Measurements from ENCODE around the gene FAM161A.
"Not testable (repeated sequence)": the region's sequence is repeated elsewhere in the genome, so short reads cannot be mapped to it uniquely, and the experiment has no call there.

The FAM161A gene

GRCh38 chr2:61841286-61841685 lies 12.6 kb downstream of the FAM161A start:
- no peak for DNase-seq (ENCODE audit: low read depth in 2 of 3, low spot score in 1 of 3)

DNA sequence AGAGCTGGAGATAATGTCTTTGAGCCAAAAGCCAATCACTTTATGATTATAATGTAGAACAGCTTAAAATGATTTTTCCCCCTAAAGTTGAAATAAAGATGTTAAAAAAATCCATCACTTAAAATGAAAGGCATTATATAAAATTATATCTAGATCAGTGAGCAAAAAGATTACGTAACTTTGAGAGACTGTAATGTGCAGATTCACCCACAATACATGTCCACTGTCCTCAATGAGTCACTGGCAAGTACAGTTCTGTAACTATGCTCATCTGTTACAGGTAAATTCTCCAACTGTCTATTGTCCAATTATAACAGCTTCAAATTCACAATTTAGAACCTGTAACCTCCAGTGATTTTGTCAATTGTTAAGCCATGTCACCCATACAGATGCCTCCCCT lies 19.0 kb downstream of the FAM161A start:
- no peak for DNase-seq (ENCODE audit: low read depth in 2 of 3, low spot score in 1 of 3)

DNA sequence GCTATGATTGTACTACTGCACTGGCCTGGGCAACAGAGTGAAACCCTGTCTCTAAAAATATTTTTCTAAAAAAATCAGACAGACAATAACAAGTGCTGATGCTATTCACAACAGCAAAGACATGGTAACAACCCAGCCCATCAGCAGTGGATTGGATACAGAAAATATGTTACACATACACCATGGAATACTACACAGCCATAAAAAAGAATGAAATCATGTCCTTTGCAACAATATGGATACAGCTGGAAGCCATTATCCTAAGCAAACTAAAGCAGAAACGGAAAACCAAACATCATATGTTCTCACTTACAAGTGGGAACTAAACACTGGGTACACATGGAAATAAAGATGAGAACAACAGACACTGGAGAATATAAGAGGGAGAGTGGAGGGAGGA lies 19.9 kb downstream of the FAM161A start:
- DNase-seq (ENCODE audit: low read depth in 2 of 3, low spot score in 1 of 3): no peak

DNA sequence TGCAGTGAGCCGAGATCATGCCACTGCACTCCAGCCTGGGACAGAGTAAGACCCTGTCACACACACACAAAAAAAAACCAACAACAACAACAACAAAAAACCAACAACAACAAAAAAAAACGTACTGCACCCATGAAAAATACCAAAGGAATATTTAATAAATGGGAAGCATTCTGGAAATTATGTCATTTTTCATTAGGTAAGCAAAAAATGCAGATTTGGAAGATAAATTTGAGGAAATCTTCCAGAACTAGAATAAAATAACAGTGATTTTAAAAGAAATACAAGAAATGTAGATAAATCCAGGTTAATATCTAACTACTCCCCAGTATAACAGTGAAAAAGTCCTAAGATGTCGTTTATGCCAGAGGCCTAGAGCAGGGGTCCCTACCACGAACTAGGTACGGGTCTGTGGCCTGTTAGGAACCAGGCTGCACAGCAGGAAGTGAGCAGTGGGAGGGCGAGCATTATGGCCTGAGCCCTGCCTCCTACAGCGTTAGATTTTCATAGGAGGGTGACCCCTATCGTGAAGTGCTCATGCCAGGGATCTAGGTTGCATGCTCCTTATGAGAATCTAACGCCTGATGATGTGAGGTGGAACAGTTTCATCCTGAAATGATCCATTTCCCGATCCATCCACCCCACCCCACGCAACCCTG lies 21.5 kb downstream of the FAM161A start:
- DNase-seq (ENCODE audit: low read depth in 2 of 3, low spot score in 1 of 3): no peak

DNA sequence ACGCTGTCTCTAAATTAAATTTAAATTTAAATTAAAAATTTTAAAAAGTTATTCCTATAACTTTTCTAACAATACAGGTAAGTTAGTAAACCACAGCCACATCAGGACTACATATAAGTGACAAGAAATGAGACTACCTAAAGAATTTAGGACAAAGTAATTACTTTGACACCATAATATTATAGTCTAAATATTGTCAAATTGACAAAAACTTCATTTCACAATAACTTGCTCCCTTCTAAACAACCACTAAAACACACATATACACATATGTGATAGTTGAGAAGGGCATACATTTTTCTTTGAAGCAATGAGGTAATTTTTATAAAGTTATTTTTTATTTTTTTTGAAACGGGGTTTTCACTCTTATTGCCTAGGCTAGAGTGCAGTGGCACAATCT lies 31.6 kb downstream of the FAM161A start:
- no peak for DNase-seq (ENCODE audit: low read depth in 2 of 3, low spot score in 1 of 3)

- no peak for DNase-seq (ENCODE audit: low read depth in 2 of 3, low spot score in 1 of 3)
Measured at GRCh38 chr2:61816480-61817355, 37.1 kb downstream of the FAM161A start.

DNA sequence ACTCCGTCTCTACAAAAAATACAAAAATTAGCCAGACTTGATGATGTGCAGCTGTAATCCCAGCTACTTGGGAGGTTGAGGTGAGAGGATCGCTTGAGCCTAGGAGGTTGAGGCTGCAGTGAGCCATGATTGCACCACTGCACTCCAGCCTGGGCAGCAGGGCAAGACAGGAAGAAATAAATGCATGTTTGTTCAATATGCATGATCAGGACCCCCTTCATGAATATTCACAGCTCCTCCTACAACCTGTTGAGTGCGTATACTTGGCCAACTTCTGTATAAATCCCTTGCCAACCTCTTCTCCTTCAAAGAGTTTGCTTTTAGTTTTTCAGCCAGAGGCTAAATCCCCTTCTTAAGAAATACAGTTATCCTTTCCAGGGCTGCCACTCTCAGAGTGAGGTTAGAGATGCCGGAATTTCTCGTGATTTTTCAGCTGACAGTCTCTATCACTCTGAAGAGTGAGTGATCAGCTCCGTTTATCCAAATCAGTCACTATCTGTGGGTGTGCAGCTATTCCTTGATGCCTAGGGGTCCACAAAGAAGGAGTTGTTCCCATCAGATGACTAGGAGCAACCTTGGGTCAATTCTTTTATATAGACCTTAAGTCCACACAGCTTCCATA lies 39.2 kb downstream of the FAM161A start:
- DNase-seq (ENCODE audit: low read depth in 2 of 3, low spot score in 1 of 3): no peak

- DNase-seq (ENCODE audit: low read depth in 2 of 3, low spot score in 1 of 3): not testable (repeated sequence)
Measured at GRCh38 chr2:61813314-61813713, 40.5 kb downstream of the FAM161A start.

DNA sequence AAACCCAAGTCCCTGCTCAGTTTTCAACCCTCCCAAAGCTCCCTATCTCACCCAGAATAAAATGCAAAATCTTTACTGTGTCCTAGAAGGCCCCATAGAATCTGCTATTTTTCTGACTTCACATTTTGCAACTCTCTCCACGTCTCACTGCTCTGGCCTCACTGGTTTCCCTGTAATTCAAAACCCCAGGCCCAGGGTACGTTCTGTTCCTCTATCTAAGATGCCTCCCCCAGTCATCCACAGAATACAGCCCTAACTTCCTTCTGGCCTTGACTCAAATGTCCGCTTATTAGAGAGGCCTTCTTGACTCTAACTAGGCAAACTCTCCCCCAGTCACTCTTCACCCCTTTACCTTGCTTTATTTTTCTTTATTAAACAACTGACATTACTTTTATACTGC lies 42.0 kb downstream of the FAM161A start:
- DNase-seq (ENCODE audit: low read depth in 2 of 3, low spot score in 1 of 3): no peak

GRCh38 chr2:61810203-61810602 lies 43.7 kb downstream of the FAM161A start:
- DNase-seq (ENCODE audit: low read depth in 2 of 3, low spot score in 1 of 3): not testable (repeated sequence)

- not testable (repeated sequence) for DNase-seq (ENCODE audit: low read depth in 2 of 3, low spot score in 1 of 3)
Measured at GRCh38 chr2:61808693-61809092, 45.2 kb downstream of the FAM161A start.

DNA sequence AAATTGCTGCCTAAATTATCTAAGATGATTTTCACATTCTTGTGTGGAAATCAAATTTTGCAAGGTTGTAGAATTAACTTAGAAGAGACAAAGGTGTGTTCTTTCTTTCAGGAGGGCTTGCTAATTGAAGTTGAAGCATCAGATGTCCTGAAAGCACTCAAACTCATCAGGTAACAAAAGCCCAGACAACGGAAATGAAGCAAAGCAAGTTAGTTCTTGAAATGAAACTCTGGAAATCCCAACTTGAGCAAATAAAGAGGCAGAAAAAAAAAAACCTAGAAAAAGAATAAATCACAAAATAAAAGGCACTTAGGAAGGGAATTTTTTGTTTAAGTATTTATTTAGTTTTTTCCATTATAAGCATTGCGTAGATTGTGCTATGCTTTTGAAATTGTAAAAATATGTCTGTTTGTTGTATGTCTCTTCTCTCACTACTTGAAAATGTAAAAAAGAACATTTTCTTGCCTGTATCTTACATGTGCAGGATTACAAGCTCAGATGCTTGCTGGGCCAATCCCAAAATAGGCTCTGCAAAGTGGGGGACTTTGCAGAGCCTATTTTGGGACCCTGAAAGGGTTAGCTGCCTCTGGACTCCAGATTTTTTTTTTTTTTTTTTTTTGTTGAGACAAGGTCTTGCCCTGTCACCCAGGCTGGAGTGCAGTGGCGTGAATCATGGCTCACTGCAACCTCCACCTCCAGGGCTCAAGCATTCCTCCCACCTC lies 46.7 kb downstream of the FAM161A start:
- no peak for DNase-seq (ENCODE audit: low read depth in 2 of 3, low spot score in 1 of 3)

- DNase-seq (ENCODE audit: low read depth in 2 of 3, low spot score in 1 of 3): no peak
Measured at GRCh38 chr2:61802548-61802947, 51.3 kb downstream of the FAM161A start.

DNA sequence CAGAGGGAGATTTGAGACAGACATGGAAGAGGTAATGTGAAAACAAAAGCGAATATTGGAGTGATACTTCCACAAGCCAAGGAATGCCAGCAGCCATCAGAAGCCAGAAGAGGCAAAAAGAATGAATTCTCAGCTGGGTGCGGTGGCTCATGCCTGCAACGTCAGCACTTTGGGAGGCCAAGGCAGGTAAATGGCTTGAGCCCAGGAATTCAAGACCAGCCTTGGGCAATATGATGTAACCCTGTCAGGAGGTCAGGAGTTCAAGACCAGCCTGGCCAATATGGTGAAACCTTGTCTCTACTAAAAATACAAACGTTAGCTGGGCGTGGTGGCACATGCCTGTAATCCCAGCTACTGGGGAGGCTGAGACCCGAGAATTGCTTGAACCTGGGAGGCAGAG lies 54.8 kb downstream of the FAM161A start:
- no peak for DNase-seq (ENCODE audit: low read depth in 2 of 3, low spot score in 1 of 3)

DNA sequence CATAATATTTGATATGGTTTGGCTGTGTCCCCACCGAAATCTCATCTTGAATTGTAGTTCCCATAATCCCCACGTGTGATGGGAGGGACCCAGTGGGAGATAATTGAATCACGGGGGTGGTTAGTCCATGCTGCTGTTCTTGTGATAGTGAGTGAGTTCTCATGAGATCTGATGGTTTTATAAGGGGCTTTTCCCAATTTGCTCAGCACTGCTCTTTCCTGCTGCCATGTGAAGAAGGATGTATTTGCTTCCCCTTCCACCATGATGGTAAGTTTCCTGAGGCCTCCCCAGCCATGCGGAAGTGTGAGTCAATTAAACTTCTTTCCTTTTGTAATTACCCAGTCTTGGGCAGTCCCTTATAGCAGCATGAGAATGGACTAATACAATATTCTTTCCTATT lies 56.4 kb downstream of the FAM161A start:
- not testable (repeated sequence) for DNase-seq (ENCODE audit: low read depth in 2 of 3, low spot score in 1 of 3)

DNA sequence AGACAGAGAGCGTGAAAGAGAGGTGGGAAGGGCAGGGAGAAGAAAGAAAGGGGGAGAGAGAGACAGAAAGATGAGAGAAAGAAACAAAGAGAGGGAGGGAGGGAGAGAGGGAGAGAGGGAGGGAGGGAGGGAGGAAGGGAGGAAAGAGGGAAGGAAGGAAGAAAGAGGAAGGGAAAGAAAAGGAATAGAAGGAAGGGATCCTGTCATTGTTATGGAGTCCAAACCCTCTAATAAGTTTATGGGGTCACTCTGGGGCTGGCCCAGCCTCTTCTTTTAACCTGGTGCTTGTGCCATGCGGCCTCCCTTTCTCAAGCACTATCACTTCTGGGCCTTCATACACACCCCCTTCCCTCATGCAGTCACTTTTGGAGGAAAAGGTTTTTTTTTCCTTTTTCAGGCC lies 58.5 kb downstream of the FAM161A start:
- DNase-seq (ENCODE audit: low read depth in 2 of 3, low spot score in 1 of 3): no peak

GRCh38 chr2:61793389-61793836 lies 60.4 kb downstream of the FAM161A start:
- DNase-seq (ENCODE audit: low read depth in 2 of 3, low spot score in 1 of 3): peak; percentile 58 to 65 (median 64)

DNA sequence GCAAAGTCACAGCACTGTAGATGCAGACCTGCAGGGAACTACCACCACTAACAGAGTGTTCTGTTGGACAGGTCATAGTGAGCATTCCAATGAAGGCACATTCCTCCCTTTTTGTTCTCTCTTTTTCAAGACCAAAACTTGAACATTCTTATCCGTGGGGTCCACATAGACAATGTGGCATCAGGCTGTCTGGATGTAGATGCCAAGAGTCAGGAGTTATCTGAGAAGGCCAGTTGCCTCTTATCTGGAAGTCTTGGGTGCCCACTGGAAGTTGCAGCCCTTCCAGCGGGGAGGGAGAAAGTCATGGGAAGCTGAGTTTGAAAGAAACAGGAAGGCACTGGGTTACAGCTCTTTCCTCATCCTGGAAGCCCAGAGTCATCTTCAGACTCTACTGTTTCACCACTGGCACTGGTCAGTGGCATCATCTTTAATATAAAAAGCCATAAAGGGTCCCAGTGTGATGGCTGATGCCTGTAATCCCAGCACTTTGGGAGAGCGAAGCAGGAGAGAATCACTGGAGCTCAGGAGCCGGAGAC lies 61.4 kb downstream of the FAM161A start:
- no peak for DNase-seq (ENCODE audit: low read depth in 2 of 3, low spot score in 1 of 3)

DNA sequence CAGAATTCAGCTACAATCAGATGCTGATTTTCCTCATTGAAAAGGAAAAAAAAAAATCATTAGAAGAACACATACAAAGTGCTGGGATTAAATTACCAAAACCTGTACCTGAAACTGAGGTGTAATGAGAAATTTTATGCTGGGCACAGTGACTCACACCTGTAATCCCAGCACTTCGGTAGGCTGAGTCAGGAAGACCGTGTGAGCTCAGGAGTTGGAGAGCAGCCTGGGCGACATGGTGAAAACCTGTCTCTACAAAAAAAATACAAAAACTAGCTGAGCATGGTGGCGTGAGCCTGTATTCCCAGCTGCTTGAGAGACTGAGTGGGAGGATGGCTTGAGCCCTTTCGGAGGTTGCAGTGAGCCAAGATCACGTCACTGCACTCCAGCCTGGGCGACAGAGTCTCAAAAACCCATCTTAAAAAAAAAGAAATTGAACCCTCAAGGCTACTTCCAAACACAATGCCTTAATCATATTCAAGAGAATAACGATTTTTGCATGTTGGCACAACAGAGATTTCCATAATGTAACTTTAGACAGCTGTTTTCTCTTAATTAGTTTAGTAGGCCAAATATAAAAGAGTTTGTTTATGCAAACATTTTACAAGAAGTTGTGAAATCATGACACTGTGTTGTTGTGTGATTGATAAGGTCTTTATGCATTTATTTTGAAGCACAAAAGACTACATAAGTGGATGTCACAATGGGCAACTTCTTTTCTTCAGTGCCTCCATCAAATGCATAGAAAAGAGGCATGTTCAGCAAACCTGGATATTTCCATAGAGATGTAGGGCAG lies 63.9 kb downstream of the FAM161A start:
- DNase-seq (ENCODE audit: low read depth in 2 of 3, low spot score in 1 of 3): no peak

DNA sequence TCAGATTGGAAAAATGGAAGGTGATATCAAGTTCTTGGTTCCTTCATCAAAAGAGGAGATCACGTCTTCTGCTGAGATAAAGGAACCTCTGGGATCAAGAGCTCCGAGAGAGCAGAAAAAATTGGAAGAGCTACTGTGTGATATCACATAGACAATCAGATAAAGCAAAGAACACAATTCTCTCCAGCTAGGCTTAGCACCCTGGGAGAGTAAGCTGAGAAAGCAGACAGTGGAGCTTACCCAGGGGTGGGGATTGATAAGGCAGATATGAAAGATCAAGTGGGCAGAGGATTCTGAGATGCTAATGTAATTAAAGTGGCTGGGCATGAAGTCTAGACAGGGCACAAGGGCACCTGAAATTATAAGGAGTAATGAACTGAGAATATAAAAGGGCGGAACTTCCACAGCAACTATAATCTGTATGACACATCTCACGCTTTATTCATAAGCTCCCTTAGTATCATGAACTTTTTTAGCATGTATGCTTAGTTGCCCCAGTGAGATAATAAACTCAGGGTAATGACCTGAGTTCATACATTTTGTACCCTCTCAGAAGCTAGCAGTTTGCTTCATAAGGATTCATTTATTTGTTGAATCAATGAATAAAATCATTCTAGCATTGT lies 65.8 kb downstream of the FAM161A start:
- DNase-seq (ENCODE audit: low read depth in 2 of 3, low spot score in 1 of 3): no peak

Measured in stimulated activated CD4-positive, alpha-beta T cell treated with anti-CD3 and anti-CD28 coated beads, Interleukin-12 subunit alpha, Interleukin-12 subunit beta, amount 100 ng/mL, for 48 hours (primary cell).